GM19452 (cell line): ENCODE data around the gene RNF133.
"Not testable (repeated sequence)": the region's sequence is repeated elsewhere in the genome, so short reads cannot be mapped to it uniquely, and the experiment has no call there.

Experiments used
- ATAC-seq: cut with Tn5 transposase; IDR thresholded peaks from one replicate; pipeline ENCODE4 v1.9.1; 2021; ENCODE audit not compliant: unreplicated experiment

RNF133 gene

DNA sequence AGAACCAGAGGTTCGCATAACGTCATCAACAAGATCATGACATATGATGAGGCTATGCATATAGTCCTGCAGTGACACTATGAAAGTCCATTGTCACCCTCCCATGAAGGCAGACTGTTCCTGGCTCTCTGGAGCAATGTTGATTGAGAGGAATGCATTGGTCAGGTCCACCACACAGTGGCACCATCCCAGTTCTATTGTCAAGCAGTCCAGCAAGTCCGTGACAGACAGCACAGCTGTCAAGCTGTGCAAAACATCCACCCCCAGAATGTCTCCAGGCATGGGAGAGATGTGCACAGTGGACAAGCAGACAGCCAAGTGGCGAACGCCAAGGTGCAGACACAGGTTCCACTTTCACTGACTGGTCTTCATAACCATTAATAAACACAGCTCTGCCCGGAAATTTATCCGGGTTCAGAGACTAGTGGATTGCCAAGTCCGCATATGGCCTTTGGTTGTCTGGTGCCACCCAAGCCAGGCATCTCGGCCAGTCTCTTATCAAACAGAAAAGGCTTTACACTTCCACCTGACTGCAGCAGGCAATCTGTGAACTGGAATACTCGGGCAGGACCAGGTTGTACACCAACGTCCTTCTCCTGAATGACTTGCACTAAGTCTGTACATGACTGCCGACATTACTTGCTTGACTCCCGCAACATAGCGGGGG is 7.2 kb downstream of the RNF133 start:
- no peak for ATAC-seq

DNA sequence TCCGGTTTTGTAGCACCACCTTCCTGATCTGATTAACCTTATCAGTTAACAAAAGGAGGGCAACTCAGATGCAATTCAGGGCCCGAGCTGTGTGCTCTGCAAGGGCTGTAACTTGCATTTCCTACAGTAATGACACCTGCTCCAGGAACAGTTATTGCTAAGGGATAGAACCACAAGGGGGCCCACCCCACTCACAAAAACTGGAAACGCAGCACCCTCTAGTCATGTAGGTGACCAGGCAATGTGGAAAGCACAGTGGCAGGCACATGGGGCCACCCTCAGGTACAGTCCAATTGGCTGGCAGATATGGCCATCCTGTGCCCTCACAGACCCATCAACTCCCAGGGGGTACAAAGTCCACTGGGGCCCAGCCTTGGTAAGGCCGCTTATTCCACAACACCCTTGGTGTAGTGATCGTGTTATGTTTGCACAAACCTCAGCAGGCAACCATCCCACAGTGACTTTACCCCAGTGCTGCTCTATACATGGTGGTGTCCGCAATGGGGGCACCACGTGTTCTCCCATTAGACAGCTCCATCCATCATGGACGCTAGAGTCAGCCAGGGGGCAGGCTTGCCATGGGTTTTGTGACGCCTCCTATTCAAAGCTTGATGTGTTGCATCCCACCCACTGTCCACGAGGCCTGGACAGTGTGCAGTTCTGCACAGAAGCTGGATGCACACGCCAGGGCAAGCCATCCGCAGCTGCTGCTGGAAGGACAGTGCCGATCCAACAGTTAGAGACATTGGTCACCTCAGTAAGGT is 9.4 kb downstream of the RNF133 start:
- no peak for ATAC-seq

DNA sequence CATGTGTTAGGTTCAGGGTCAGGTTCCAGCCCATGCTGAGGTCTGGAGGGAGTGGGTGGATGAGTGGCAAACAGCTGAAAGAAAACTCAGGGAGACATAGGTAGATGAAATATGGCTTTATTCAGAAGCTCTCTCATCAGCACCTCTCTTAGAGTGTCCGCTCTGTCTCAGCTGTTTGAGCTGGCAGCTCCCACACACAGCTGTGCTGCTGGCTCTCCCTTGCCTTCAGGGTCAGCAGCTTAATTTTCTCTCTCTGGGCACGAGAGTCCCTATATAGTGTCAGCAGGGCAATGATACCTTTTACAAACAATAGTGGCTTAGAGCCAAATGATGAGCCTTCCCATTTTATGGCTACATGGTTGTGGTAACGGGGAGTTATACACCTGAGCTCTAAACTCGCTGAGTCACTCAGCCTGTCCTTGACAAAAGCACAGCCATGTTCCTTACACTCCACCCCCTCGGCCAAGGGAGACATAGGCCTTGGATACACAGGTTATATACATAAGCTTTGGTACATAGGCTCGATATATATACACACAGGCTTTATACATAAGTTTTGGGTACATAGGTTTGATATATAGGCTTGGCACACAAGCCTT is 10.4 kb downstream of the RNF133 start:
- no peak for ATAC-seq

DNA sequence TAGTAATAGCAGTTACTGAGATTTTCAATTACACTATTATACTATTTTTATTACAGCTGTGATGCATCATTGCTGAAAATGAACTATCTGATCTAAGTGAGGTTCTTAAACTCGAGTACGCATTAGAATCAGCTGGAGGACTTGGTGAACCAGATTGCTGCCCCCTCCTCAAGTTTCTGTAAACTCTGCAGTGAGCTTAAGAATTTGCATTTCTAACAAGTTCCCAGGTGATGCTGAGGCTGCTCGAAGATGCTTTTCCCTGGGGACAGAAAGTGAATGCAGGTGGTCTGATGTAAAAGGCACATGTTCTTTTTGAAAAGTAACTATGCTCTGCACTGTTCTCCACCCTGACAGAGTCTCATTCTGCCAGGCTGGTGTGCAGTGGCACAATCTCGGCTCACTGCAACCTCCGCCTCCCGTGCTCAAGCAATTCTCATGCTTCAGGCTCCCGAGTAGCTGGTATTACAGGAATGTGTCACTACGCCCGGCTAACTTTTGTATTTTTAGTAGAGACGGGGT is 12.5 kb downstream of the RNF133 start:
- ATAC-seq = no peak

DNA sequence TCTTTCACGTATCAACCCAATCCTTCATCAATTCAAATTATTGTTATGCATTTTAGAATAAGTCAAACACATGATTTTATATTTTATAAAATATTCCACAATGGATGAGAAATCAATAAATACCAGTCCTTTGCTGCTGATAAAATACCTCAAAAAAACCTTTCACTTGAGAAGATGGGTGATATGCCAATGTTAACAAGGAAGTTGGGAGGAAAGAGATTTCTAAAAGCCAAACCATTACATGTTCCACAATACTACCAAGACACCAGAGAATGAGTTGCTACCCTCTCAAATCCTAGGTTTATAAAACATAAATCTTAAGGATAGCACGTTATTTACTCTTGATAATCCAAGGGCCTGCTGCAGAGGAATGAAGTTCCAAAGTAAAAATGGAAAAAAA is 14.4 kb downstream of the RNF133 start:
- ATAC-seq = no peak

DNA sequence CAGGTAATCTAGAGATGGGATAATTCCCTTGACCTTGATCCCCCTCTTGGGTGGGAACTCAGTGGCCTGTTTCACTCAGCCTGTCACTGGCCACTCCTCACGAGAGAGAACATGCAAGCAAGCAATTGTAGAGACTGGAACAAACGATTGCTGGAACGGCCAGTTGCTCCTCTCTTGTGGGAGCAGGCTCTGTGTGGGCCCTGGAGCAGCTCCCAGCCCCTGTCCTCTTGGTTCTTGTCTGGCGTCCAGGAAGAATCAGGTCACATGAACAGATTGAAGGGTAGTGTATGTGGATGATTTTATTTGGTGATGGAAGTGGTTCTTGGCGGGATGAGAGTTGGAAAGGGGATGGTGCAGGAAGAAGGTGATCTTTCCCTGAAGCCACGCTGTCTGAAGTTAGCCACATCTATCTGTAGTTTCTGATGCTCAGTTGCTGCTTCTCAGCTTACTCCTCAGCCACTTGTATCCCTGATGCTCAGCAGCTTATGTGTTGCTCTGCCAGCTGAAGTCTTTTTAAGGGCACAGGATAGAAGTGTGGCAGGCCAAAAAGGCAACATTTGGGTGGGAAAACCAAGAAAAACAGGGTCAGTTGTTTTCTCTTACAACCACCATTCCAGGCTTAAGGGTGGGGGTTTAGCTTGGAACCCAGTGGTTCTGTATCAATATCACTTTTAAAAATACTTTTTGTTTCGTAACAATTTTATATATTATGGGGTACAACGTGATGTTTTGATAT is 15.9 kb downstream of the RNF133 start:
- no peak for ATAC-seq

DNA sequence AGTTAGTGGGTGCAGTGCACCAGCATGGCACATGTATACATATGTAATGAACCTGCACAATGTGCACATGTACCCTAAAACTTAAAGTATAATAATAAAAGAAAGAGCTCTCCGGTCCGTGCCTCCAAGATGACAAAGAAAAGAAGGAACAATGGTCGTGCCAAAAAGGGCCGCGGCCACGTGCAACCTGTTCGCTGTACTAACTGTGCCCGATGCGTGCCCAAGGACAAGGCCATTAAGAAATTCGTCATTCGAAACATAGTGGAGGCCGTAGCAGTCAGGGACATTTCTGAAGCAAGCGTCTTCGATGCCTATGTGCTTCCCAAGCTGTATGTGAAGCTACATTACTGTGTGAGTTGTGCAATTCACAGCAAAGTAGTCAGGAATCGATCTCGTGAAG is 17.7 kb downstream of the RNF133 start:
- not testable (repeated sequence) for ATAC-seq

DNA sequence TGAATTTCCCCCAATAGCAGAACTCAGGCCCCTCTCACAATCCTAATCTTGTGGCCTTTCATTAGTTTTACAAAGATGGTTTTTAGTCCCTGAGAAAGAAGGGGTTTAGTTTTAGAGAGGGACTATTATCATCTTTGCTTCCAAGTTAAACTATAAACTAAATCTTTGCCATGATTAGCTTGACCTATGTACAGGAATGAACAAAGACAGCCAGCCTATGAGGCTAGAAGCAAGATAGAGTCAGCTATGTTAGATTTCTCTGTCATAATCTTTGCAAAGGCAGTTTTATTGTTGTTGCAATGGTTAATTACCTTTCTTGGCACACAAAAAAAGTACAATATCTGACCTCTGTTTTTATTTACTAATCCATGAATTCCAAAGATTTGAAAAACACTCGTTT is 19.1 kb downstream of the RNF133 start:
- ATAC-seq = no peak

DNA sequence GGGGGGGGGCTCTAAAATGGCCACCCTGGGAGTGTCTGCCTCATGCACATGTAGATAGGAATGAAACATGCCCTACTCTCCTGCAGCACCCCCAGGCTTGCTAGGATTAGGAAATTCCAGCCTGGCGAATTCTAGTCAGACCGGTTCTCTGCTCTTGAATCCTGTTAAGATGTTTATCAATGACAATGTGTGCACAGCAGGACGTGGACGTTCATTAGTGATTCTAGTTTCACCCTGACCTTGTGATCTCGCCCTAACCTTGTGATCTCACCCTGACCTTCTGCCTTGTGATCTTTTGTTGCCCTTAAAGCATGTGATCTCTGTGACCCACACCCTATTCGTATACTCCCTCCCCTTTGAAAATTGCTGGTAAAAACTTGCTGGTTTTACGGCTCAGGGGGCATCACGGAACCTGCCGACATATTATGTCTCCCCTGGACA is 19.6 kb downstream of the RNF133 start:
- not testable (repeated sequence) for ATAC-seq

DNA sequence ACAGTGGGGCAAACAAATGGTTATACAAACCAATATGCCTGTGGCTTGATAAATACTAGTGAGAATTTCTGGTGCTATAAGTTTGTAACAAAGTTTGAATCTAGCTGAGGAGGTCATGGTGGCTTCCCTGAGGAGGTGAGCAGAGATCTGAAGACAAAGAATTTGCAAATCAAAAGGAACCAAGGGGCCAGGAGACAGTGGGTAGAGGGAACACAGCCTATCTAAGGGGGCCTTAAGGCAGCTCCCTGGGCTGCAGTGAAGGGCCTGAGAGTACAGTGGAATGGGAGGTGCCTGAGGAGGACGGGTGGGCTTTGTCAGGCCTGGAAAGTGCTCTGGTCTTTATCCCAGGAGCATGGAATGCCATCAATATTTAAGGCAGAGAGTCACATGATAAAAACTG is 21.8 kb downstream of the RNF133 start:
- no peak for ATAC-seq

DNA sequence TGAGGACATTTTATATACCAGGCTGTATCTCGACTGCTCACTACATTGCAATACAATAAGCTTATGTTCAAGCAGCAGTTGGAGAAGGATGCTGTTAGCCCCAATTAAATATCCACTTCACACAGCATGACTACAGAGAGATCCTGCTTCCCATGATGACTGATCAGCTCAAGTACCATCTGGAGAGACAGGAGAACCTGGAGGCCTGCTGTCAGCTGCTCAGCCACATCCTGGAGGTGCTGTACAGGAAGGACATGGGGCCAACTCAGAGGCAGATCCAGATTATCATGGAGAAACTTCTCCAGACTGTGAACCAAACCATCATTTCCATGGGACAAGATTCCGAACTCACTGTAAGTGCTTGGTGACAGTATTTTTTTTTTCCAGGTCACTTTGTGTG is 22.5 kb downstream of the RNF133 start:
- no peak for ATAC-seq

DNA sequence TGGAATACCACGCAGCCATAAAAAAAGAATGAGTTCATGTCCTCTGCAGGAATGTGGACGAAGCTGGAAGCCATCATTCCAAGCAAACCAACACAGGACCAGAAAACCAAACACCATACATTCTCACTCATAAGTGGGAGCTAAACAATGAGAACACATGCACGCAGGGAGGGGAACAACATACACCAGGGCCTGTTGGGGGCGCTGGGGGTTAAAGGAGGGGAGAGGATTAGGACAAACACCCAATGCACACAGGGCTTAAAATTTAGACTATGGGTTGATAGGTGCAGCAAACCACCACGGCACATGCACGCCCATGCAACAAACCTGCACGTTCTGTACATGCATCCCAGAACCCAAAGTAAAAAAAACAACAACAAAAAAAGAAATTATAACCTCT is 23.3 kb downstream of the RNF133 start:
- ATAC-seq = no peak

DNA sequence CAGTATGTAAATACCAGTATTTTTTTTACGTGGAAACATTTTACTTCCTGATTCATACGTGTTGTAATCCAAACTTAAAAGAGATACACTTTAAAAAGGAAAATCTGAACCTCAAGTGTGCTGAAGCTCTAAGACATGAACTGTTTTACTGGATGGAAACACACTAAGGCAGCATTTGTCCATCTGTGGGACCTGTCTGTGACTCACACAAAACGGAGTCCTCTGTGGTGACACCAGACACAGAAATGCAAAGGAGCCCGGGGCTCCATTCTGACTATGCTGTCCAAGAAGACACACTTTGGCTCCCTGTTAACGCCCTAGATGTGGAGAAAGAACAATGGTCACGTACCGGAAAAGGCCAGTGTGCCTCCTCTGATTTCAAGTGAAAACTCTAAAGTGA is 23.9 kb downstream of the RNF133 start:
- no peak for ATAC-seq

DNA sequence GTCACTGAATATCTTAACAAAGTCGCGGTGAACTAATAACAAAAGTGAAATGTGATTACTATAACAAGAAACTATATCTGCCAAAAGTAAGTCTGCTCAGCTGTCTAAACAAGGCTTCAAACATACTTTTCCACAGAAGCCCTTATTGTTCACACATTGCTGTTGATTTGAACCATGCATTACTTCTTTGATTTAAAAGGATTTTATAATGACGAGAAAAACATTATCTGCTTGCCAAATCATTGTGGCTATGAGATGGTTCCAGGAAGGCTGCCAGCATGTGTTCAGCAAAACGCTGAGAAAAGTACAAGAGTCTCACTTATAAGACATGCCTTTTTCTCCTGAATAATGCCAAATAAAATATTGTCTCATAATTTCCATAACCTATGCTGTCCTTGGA is 24.4 kb downstream of the RNF133 start:
- no peak for ATAC-seq

DNA sequence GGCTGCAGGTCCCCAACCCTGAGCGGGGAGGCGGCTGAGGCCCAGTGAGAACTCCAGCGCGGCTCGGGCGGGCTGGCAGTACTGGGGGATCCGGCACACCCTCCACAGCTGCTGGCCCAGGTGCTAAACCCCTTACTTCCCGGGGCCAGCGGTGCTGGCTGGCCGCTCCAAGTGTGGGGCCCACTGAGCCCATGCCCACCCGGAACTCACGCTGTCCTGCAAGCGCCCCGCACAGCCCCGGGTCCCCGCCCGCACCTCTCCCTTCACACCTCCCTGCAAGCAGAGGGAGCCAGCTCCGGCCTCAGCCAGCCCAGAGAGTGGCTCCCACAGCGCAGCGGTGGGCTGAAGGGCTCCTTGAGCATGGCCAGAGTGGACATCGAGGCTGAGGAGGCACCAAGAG is 25.0 kb downstream of the RNF133 start:
- ATAC-seq = no peak

DNA sequence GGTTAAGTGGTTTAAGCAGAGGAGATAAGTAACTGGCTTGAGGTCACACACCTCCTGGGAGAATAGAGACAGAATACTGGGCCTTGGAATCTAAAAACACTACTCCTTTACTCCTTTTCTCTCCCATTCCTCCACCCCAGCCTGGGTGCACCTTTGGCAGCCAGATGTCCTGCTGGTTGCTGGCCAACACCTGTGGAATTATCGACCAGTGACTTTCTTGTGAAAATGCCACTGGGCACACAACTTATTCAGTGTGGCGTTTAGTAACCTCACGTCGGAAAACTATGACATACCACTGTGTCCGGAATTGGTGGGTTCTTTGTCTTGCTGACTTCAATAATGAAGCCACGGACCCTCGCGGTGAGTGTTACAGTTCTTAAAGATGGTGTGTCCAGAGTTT is 26.4 kb downstream of the RNF133 start:
- ATAC-seq = no peak

DNA sequence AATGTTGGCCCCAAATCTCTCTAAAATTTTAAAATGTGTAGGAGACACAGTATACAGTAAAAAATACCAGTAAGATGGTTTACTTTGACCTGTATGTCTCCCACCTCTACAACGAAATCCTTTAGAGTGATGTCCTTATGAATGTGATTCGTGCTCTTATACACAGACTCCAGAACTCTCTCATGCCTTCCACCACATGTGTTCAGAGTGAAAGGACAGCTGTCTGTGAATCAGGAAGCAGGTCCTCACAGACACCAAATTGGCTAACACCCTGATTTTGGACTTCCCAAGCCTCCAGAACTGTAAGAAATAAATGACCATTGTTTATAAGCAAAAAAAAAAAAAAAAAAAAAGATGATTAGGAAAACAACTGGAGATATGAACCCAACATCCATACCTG is 35.2 kb downstream of the RNF133 start:
- ATAC-seq = no peak

DNA sequence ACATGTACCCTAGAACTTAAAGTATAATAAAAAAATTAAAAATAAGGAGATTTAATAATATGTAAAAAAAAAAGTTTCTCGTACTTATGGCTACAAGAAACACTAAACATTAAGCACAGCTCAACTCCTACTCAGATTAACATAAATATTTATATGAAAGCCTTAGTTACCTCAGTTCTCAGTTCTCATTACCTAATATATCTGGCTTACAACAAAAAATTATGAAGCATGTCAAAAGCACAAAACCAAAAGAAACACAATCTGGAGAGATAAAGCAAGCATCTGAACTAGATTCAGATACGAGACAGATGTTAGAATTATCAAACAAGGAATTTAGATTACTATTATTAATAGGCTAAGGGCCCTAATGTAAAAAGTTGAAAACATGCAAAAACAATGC is 40.1 kb downstream of the RNF133 start:
- no peak for ATAC-seq

DNA sequence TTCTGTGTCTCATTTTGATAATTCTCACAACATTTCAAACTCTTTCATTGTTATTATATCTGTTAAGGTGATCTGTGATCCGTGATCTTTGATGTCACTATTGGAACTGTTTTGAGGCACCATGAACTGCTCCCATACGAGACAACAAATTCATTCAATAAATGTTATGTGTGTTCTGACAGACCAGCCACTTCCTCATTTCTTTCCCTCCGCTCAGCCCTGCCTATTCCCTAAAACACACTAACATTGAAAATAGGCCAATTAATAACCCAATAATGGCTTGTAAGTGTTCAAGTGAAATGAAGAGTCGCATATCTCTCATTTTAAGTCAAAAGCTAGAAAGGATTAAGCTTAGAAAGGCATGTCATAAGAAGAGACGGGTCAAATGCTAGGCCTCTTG is 45.2 kb downstream of the RNF133 start:
- ATAC-seq = no peak

DNA sequence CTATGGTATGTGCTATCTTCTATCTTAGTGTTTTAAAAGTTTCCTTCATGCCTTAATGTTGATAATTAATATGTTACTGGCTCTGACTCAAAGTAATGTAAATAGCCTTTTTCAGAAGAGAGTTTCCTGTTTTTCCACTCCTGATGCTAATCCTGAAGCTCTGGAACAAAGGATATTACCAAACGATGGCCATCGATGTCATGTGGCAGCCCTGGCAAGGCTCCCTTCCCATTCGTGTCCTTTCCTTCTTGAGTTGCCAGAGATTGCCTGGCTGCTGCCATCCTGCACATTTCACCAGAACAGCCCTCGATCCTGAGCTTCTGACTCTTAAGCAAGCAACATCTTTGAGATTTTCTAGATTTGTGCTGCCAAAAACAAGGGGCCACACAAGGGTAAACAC is 46.0 kb downstream of the RNF133 start:
- no peak for ATAC-seq

DNA sequence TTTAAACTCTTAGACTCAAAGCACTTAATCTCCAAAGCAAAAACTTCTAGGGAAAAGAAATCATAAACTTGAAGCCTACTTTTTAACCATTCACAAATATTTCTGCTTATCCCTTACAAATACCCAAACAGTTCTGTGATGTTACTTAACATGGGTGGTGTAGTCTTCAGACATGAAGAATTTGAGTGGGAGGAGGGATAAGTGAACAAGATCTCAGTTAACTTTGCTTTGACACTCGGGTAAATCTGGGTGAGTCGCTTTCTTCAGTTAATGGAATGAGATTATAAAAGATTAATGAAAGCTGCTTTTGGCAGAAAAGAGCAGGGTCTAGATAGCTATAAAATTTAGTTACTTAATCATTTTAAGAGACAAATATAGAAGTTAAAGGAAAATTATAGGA is 47.5 kb downstream of the RNF133 start:
- ATAC-seq = no peak
